GM10248 (cell line): ENCODE results near the gene FTCDNL1.

Source experiments
- CTCF ChIA-PET: fragments of 300-600 bp; sonication (Branson Sonifier 250); formaldehyde crosslinking; extraction: SDS; loops from one replicate; lab custom pipeline; 2021; ENCODE audit warnings: antibody characterized with exemption; lab: Yijun Ruan, JAX
- POLR2A ChIA-PET: fragments of 350-650 bp; sonication (Branson Sonifier 250); formaldehyde crosslinking; extraction: SDS; loops from one replicate; lab custom pipeline; 2020; ENCODE audit warnings: antibody characterized with exemption; lab: Yijun Ruan, JAX
- DNase-seq: peaks from one replicate; pipeline ENCODE4 v3.0.0; 2012; ENCODE audit errors: extremely low spot score
- CTCF ChIP-seq: IDR thresholded peaks from 2 replicates; pipeline ENCODE4 v1.5.1; 2012; ENCODE audit warnings: mild to moderate bottlenecking, low read depth; ENCODE audit errors: extremely low read depth, missing control alignments, control extremely low read depth

FTCDNL1 gene

GRCh38 chr2:199848389-199849130, 2.4 kb downstream of the FTCDNL1 start:
- no peak for TF ChIP-seq CTCF
- no peak for DNase-seq
- CTCF ChIA-PET = interaction anchor here (1.2 kb wide), 1 partner anchor 14 kb away, joined by 4 read pairs; no protein-coding TSS in a partner anchor
- POLR2A ChIA-PET = no interaction called here

- no peak for DNase-seq
- no peak for TF ChIP-seq CTCF
- ChIA-PET CTCF (interaction anchor here (1.3 to 2.5 kb wide), 4 partner anchors 8 to 12 kb away, joined by 3 to 6 read pairs (median 6); no protein-coding TSS in a partner anchor), POLR2A (no interaction called here)
Measured at GRCh38 chr2:199847181-199847864, 3.7 kb downstream of the FTCDNL1 start.

GRCh38 chr2:199842631-199843395, 8.2 kb downstream of the FTCDNL1 start:
- no peak for TF ChIP-seq CTCF
- ChIA-PET POLR2A (no interaction called here), CTCF (interaction anchor here (0.9 to 2.5 kb wide), 9 partner anchors 8 to 138 kb away, joined by 3 to 7 read pairs (median 4); partner anchors contain the start of gene FTCDNL1)
- no peak for DNase-seq

- no peak for DNase-seq
- POLR2A ChIA-PET = no interaction called here
- no peak for TF ChIP-seq CTCF
- CTCF ChIA-PET = interaction anchor here (1.6 to 2.5 kb wide), 2 partner anchors 9 to 19 kb away, joined by 3 to 7 read pairs; partner anchors contain the start of gene FTCDNL1
Measured at GRCh38 chr2:199841409-199841808, 9.6 kb downstream of the FTCDNL1 start.

GRCh38 chr2:199838399-199838798, 12.6 kb downstream of the FTCDNL1 start:
- no peak for TF ChIP-seq CTCF
- DNase-seq = no peak
- ChIA-PET POLR2A (no interaction called here), CTCF (interaction anchor here (1.2 kb wide), 1 partner anchor 12 kb away, joined by 3 read pairs; the partner anchor contains the start of gene FTCDNL1)

GRCh38 chr2:199836943-199837342, 14.0 kb downstream of the FTCDNL1 start:
- TF ChIP-seq CTCF = no peak
- POLR2A ChIA-PET = no interaction called here

More at GRCh38 chr2:199836943-199837342, 14.0 kb downstream of the FTCDNL1 start:
- CTCF ChIA-PET = interaction anchor here (1.4 to 1.8 kb wide), 2 partner anchors 10 to 13 kb away, joined by 4 to 6 read pairs; no protein-coding TSS in a partner anchor
- DNase-seq = no peak
